KG1 (cell line): ENCODE data around the gene AXIN2.

Experiments used
- DNase-seq: peaks from one replicate; lab custom pipeline; 2025; lab: John Stamatoyannopoulos, UW

Gene AXIN2

GRCh38 chr17:65583921-65584603 is 22.6 kb upstream of the AXIN2 start:
- no peak for DNase-seq

GRCh38 chr17:65576939-65577338 is 15.5 kb upstream of the AXIN2 start:
- DNase-seq, result no peak

- no peak for DNase-seq
These were observed 11.8 kb upstream of the AXIN2 start for GRCh38 chr17:65573282-65573602.

GRCh38 chr17:65572581-65573281 is 11.3 kb upstream of the AXIN2 start:
- DNase-seq, result no peak

GRCh38 chr17:65572186-65572580 is 10.7 kb upstream of the AXIN2 start:
- no peak for DNase-seq

- no peak for DNase-seq
These were observed 7.5 kb upstream of the AXIN2 start for GRCh38 chr17:65568918-65569317.

GRCh38 chr17:65567566-65567965 is 6.1 kb upstream of the AXIN2 start:
- DNase-seq, result no peak

GRCh38 chr17:65565559-65565958 is 4.1 kb upstream of the AXIN2 start:
- DNase-seq, result no peak

GRCh38 chr17:65564793-65565192 is 3.3 kb upstream of the AXIN2 start:
- DNase-seq, result no peak

GRCh38 chr17:65562206-65562531 is 721 bp upstream of the AXIN2 start:
- no peak for DNase-seq

GRCh38 chr17:65560628-65561451 is 608 bp downstream of the AXIN2 start:
- no peak for DNase-seq

GRCh38 chr17:65559804-65560627 is 1.4 kb downstream of the AXIN2 start:
- no peak for DNase-seq

GRCh38 chr17:65559461-65559803 is 2.0 kb downstream of the AXIN2 start:
- DNase-seq, result no peak

GRCh38 chr17:65558683-65559460 is 2.6 kb downstream of the AXIN2 start:
- DNase-seq, result no peak

- DNase-seq, result no peak
These were observed 3.2 kb downstream of the AXIN2 start for GRCh38 chr17:65558311-65558682.

GRCh38 chr17:65557349-65558310 is 3.8 kb downstream of the AXIN2 start:
- no peak for DNase-seq

- DNase-seq, result no peak
These were observed 4.5 kb downstream of the AXIN2 start for GRCh38 chr17:65556910-65557348.

- peak; percentile 36 for DNase-seq
These were observed 5.2 kb downstream of the AXIN2 start for GRCh38 chr17:65556014-65556909.

GRCh38 chr17:65554553-65555223 is 6.8 kb downstream of the AXIN2 start:
- DNase-seq, result no peak
